Spleen (tissue), 11 donors: Measurements from ENCODE around the gene FRMPD2. TPM values are rescaled to one million over a fixed set of nuclear protein-coding genes. Genes with fewer than 3 reads are reported as not detected.

Experiments
- DNase-seq: peaks from one replicate; pipeline ENCODE4 v3.0.0-alpha.2; 2020
- H3K27ac ChIP-seq, 8 donors: fragments of 200-600 bp; sonication (generic) in 7 of 8; 1 replicate in 4 of 8; 2 replicates in 4 of 8; pipeline versions ENCODE4 v1.5.0 to v1.8.0; 2016 to 2021; ENCODE audit warnings: inconsistent platforms in 4 of 8, mild to moderate bottlenecking in 4 of 8, moderate library complexity in 1 of 8
- H3K27me3 ChIP-seq, 7 donors: fragments of 200-600 bp; sonication (generic) in 6 of 7; replicated peaks in 1 of 7; 1 replicate in 4 of 7; 2 replicates in 3 of 7; pipeline versions ENCODE4 v1.5.0 to v1.8.0; 2016 to 2021; ENCODE audit warnings: inconsistent platforms in 3 of 7, mild to moderate bottlenecking in 1 of 7
- H3K36me3 ChIP-seq, 6 donors: fragments of 200-600 bp; sonication (generic) in 5 of 6; 1 replicate in 4 of 6; 2 replicates in 2 of 6; pipeline versions ENCODE4 v1.5.0 to v1.8.0; 2016 to 2021; ENCODE audit warnings: inconsistent platforms in 2 of 6
- H3K4me1 ChIP-seq, 6 donors: fragments of 200-600 bp; sonication (generic) in 5 of 6; 1 replicate in 3 of 6; 2 replicates in 3 of 6; pipeline versions ENCODE4 v1.5.0 to v1.8.0; 2016 to 2021; ENCODE audit warnings: inconsistent platforms in 3 of 6
- H3K4me3 ChIP-seq, 8 donors: fragments of 200-600 bp; sonication (generic) in 7 of 8; 1 replicate in 4 of 8; 2 replicates in 4 of 8; pipeline versions ENCODE4 v1.5.0 to v1.8.0; 2016 to 2021; ENCODE audit warnings: inconsistent platforms in 4 of 8, mild to moderate bottlenecking in 4 of 8, moderate library complexity in 2 of 8
- H3K9me3 ChIP-seq, 8 donors: fragments of 200-600 bp; sonication (generic) in 7 of 8; 1 replicate in 4 of 8; 2 replicates in 4 of 8; pipeline versions ENCODE4 v1.5.0 to v1.8.0; 2016 to 2021; ENCODE audit warnings: inconsistent platforms in 4 of 8
- CTCF ChIP-seq, 11 experiments: fragments of 200-600 bp in 7 of 11; fragments of 450-650 bp in 4 of 11; sonication (generic) in 4 of 11; IDR thresholded peaks in 8 of 11; conservative IDR thresholded peaks in 3 of 11; 1 replicate in 7 of 11; 2 replicates in 4 of 11; pipeline versions ENCODE4 v1.4.0 to v1.8.0; 2016 to 2021; ENCODE audit warnings: antibody characterized with exemption in 11 of 11, inconsistent platforms in 4 of 11, mild to moderate bottlenecking in 1 of 11
- POLR2A ChIP-seq, 3 donors: fragments of 450-650 bp; IDR thresholded peaks; one replicate each; pipeline ENCODE4 v1.5.1; 2017; ENCODE audit warnings: antibody characterized with exemption in 3 of 3, mild to moderate bottlenecking in 1 of 3
- POLR2AphosphoS5 ChIP-seq, 3 donors: sonication (generic); formaldehyde crosslinking; IDR thresholded peaks; one replicate each; pipeline ENCODE4 v1.5.1; 2017; ENCODE audit warnings: antibody characterized with exemption in 3 of 3
- WGBS, 5 donors: extraction: QIAGEN DNeasy Blood & Tissue Kit in 3 of 5; methylation state at CpG; one replicate each; pipeline versions ENCODE4 v1.1.5 to v1.1.7; 2013 to 2018; 5-methylcytosine and 5-hydroxymethylcytosine counted together
- intact Hi-C: fragments of 100-400 bp; cut with DNase I; formaldehyde crosslinking; loops from one replicate; pipeline ENCODE4 v1.15.0; 2023; ENCODE audit warnings: low total_unique reads
- polyA plus RNA-seq, 3 donors: library from polyadenylated mRNA; stranded (reverse); fragments of 200-250 nt; gene quantifications; one replicate each; pipeline ENCODE4 v1.2.1, GENCODE V29; 2013
- total RNA-seq, 7 donors: library from RNA; depleted of rRNA in 3 of 7; stranded (reverse); fragments of >200 nt in 3 of 7; fragmentation: NEBNext Ultra II Directional in 4 of 7; extraction: Animal tissue kit (Norgen Biotek cat#: 25700) in 4 of 7; gene quantifications; one replicate each; pipeline versions ENCODE4 v1.1.0 to v1.2.1, GENCODE V29; 2016 to 2021
- donor health status: healthy with polysubstance abuse.
- donor health status: DM: no; HTN: no; CAD: no; lungs with moderate emphysema.
- donor health status: DM: no; HTN: no; CAD: no.
- donor health status: Bipolar disorder and iron deficiency.
- donor health status: healthy.
- donor health status: DM: no; HTN: no; CAD: no.
- donor health status: DM: yes; HTN: yes; CAD: no.

FRMPD2 gene
- total and polyA plus RNA-seq, 10 donors, result 0.33 TPM; not detected in 9

GRCh38 chr10:48216204-48216505 is 58.3 kb downstream of the FRMPD2 start:
- peaks cover 0 to 12% (median 0%) of the 10 kb centered on the region in 7 donors for H3K27me3 ChIP-seq
- H3K27ac ChIP-seq, result no peak overlapping the region
- TF ChIP-seq POLR2AphosphoS5 (IDR thresholded peaks at IDR 0.05), result no peak
- TF ChIP-seq POLR2A (IDR thresholded peaks at IDR 0.05), result no peak
- TF ChIP-seq CTCF (IDR thresholded peaks at IDR 0.05 in 8 of 11, conservative IDR thresholded peaks at IDR 0.05 in 3 of 11), result no peak
- DNase-seq, result no peak
- H3K4me3 ChIP-seq, result no peak overlapping the region
- no peaks in the 10 kb centered on the region for H3K4me1 ChIP-seq
- H3K9me3 ChIP-seq, result peaks cover 0 to 4% (median 0%) of the 10 kb centered on the region in 8 donors
- intact Hi-C loops, result no loop called here
- H3K36me3 ChIP-seq, result no peaks in the 10 kb centered on the region

GRCh38 chr10:48215486-48216203 is 58.9 kb downstream of the FRMPD2 start:
- Histone ChIP-seq H3K36me3 (no peaks in the 10 kb centered on the region), H3K27ac (no peak overlapping the region), H3K4me1 (no peaks in the 10 kb centered on the region), H3K27me3 (peaks cover 0 to 15% (median 0%) of the 10 kb centered on the region in 7 donors), H3K4me3 (no peak overlapping the region), H3K9me3 (peaks cover 0 to 4% (median 0%) of the 10 kb centered on the region in 8 donors)
- WGBS, 5 donors, result 68 to 81% (median 78%) methylated on average over 5 of the region's 5 CpGs
- TF ChIP-seq POLR2A (IDR thresholded peaks at IDR 0.05) (no peak), CTCF (IDR thresholded peaks at IDR 0.05 in 8 of 11, conservative IDR thresholded peaks at IDR 0.05 in 3 of 11) (peak in 9 of 11 experiments; percentile 19 to 68 (median 53)), POLR2AphosphoS5 (IDR thresholded peaks at IDR 0.05) (no peak)
- intact Hi-C loops, result no loop called here
- no peak for DNase-seq

- Histone ChIP-seq H3K4me3 (no peak overlapping the region), H3K27me3 (peaks cover 0 to 18% (median 0%) of the 10 kb centered on the region in 7 donors), H3K9me3 (peaks cover 0 to 4% (median 0%) of the 10 kb centered on the region in 8 donors), H3K36me3 (no peaks in the 10 kb centered on the region), H3K4me1 (no peaks in the 10 kb centered on the region), H3K27ac (no peak overlapping the region)
- TF ChIP-seq CTCF (IDR thresholded peaks at IDR 0.05 in 8 of 11, conservative IDR thresholded peaks at IDR 0.05 in 3 of 11), result no peak
- no peak for TF ChIP-seq POLR2A (IDR thresholded peaks at IDR 0.05)
- TF ChIP-seq POLR2AphosphoS5 (IDR thresholded peaks at IDR 0.05), result no peak
- intact Hi-C loops, result no loop called here
- no peak for DNase-seq
- 84 to 94% (median 89%) methylated on average over 6 of the region's 6 CpGs for WGBS, 5 donors
These were observed 59.6 kb downstream of the FRMPD2 start for GRCh38 chr10:48214716-48215485.

- TF ChIP-seq POLR2A (IDR thresholded peaks at IDR 0.05) (no peak), CTCF (IDR thresholded peaks at IDR 0.05 in 8 of 11, conservative IDR thresholded peaks at IDR 0.05 in 3 of 11) (no peak), POLR2AphosphoS5 (IDR thresholded peaks at IDR 0.05) (no peak)
- peaks cover 0 to 14% (median 0%) of the 10 kb centered on the region in 7 donors for H3K27me3 ChIP-seq
- no peaks in the 10 kb centered on the region for H3K4me1 ChIP-seq
- intact Hi-C loops, result no loop called here
- H3K4me3 ChIP-seq, result no peak overlapping the region
- H3K36me3 ChIP-seq, result no peaks in the 10 kb centered on the region
- H3K27ac ChIP-seq, result no peak overlapping the region
- DNase-seq, result no peak
- H3K9me3 ChIP-seq, result peaks cover 0 to 4% (median 0%) of the 10 kb centered on the region in 8 donors
- 31 to 57% (median 44%) methylated on average over 1 of the region's 1 CpG for WGBS, 5 donors
These were observed 61.4 kb downstream of the FRMPD2 start for GRCh38 chr10:48213047-48213446.
